Measurements from ENCODE around the gene CAMTA2. TPM values are rescaled to one million over a fixed set of nuclear protein-coding genes. Genes with fewer than 3 reads are reported as not detected.

Gene CAMTA2
- polyA plus RNA-seq, 1 donor (not counting 4 experiments of a cell fraction or from before 2014, with no cell fraction given): 8.5 TPM

GRCh38 chr17:4997302-4998026 is 10.0 kb upstream of the CAMTA2 start, which contains the start of the genes INCA1 and KIF1C:
Gene INCA1 (minus strand): TSS chr17:4997522. CDS start chr17:4994437, 3,085 bp downstream.
Gene KIF1C (plus strand): TSS chr17:4997950. CDS start chr17:5000247, 2,297 bp downstream.
- FAIRE-seq: no peak
- H3K36me3 ChIP-seq (ENCODE audit: control insufficient read depth in 2 of 2, extremely low read depth in 1 of 2, insufficient read depth in 2 of 2, low read length in 2 of 2): peaks cover 20 to 28% of the 10 kb centered on the region in 2 experiments
- H3K27me3 ChIP-seq (ENCODE audit: control insufficient read depth, extremely low read depth, insufficient read depth, low read length): no peaks in the 10 kb centered on the region
- peak within 1 kb of the TSS; percentile 89 for H2AFZ ChIP-seq (ENCODE audit: control insufficient read depth, low read length)
- TF ChIP-seq CTCF (optimal IDR thresholded peaks at IDR 0.05 in 1 of 3, IDR thresholded peaks at IDR 0.05 in 1 of 3, conservative IDR thresholded peaks at IDR 0.05 in 1 of 3; ENCODE audit: extremely low read depth in 1 of 3, insufficient read depth in 2 of 3, low read length in 3 of 3) (no peak), EZH2 (IDR thresholded peaks at IDR 0.05; ENCODE audit: low read length) (no peak)
- H3K4me1 ChIP-seq (ENCODE audit: control insufficient read depth, extremely low read depth, insufficient read depth, low read length): peaks cover 16% of the 10 kb centered on the region
- peak within 1 kb of the TSS; percentile 86 for H3K9ac ChIP-seq (ENCODE audit: control insufficient read depth, extremely low read depth, insufficient read depth, low read length)
- H4K20me1 ChIP-seq (ENCODE audit: control insufficient read depth, extremely low read depth, insufficient read depth, low read length): peaks cover 3% of the 10 kb centered on the region
- no peaks in the 10 kb centered on the region for H3K9me3 ChIP-seq (ENCODE audit: control insufficient read depth, low read depth, low read length)
- H3K4me3 ChIP-seq (ENCODE audit: control insufficient read depth in 2 of 3, extremely low read depth in 1 of 3, insufficient read depth in 2 of 3, low read depth in 1 of 3, low read length in 3 of 3): peak within 1 kb of the TSS; percentile 92 to 99 (median 97)
- peak within 1 kb of the TSS; percentile 66 for H3K27ac ChIP-seq (ENCODE audit: control insufficient read depth, insufficient read depth, low read length)
- peaks cover 39% of the 10 kb centered on the region for H3K79me2 ChIP-seq (ENCODE audit: control insufficient read depth, insufficient read depth, low read length)
- peak; percentile 25 for DNase-seq (ENCODE audit: low read depth, low spot score)
- dilution Hi-C loops (cut with MboI; ENCODE audit: extremely low pct_ligation_motif_present, low sequenced_read_pairs): no loop called here
- no peaks in the 10 kb centered on the region for H3K9me1 ChIP-seq (ENCODE audit: control insufficient read depth, extremely low read depth, insufficient read depth, low read length)
- H3K4me2 ChIP-seq (ENCODE audit: control insufficient read depth, extremely low read depth, insufficient read depth, low read depth, low read length): peak within 1 kb of the TSS; percentile 81

GRCh38 chr17:4994081-4994595 is 6.7 kb upstream of the CAMTA2 start:
- no peak overlapping the region for H3K9ac ChIP-seq (ENCODE audit: control insufficient read depth, extremely low read depth, insufficient read depth, low read length)
- H3K9me3 ChIP-seq (ENCODE audit: control insufficient read depth, low read depth, low read length): no peaks in the 10 kb centered on the region
- TF ChIP-seq CTCF (optimal IDR thresholded peaks at IDR 0.05 in 1 of 3, IDR thresholded peaks at IDR 0.05 in 1 of 3, conservative IDR thresholded peaks at IDR 0.05 in 1 of 3; ENCODE audit: extremely low read depth in 1 of 3, insufficient read depth in 2 of 3, low read length in 3 of 3) (no peak), EZH2 (IDR thresholded peaks at IDR 0.05; ENCODE audit: low read length) (no peak)
- DNase-seq (ENCODE audit: low read depth, low spot score): no peak
- FAIRE-seq: no peak
- H3K9me1 ChIP-seq (ENCODE audit: control insufficient read depth, extremely low read depth, insufficient read depth, low read length): no peaks in the 10 kb centered on the region
- dilution Hi-C loops (cut with MboI; ENCODE audit: extremely low pct_ligation_motif_present, low sequenced_read_pairs): no loop called here
- no peak overlapping the region for H3K27ac ChIP-seq (ENCODE audit: control insufficient read depth, insufficient read depth, low read length)
- H2AFZ ChIP-seq (ENCODE audit: control insufficient read depth, low read length): no peak overlapping the region
- H3K4me2 ChIP-seq (ENCODE audit: control insufficient read depth, extremely low read depth, insufficient read depth, low read depth, low read length): no peak overlapping the region
- no peak overlapping the region for H3K4me3 ChIP-seq (ENCODE audit: control insufficient read depth in 2 of 3, extremely low read depth in 1 of 3, insufficient read depth in 2 of 3, low read depth in 1 of 3, low read length in 3 of 3)
- no peaks in the 10 kb centered on the region for H3K27me3 ChIP-seq (ENCODE audit: control insufficient read depth, extremely low read depth, insufficient read depth, low read length)
- peaks cover 7% of the 10 kb centered on the region for H3K4me1 ChIP-seq (ENCODE audit: control insufficient read depth, extremely low read depth, insufficient read depth, low read length)
- H3K36me3 ChIP-seq (ENCODE audit: control insufficient read depth in 2 of 2, extremely low read depth in 1 of 2, insufficient read depth in 2 of 2, low read length in 2 of 2): peaks cover 1 to 6% of the 10 kb centered on the region in 2 experiments
- peaks cover 13% of the 10 kb centered on the region for H3K79me2 ChIP-seq (ENCODE audit: control insufficient read depth, insufficient read depth, low read length)
- H4K20me1 ChIP-seq (ENCODE audit: control insufficient read depth, extremely low read depth, insufficient read depth, low read length): peaks cover under 1% of the 10 kb centered on the region
